Activated CD8-positive, alpha-beta memory T cell treated with anti-CD3 and anti-CD28 coated beads, Interleukin-2, amount 50 U/mL, for 1 hour (primary cell): ENCODE data around the gene CDC25B.
A peak's percentile ranks its signal among the peaks of the same experiment; 100 is the strongest.
"Not testable (repeated sequence)": the region's sequence is repeated elsewhere in the genome, so short reads cannot be mapped to it uniquely, and the experiment has no call there.

Experiments used
- DNase-seq: peaks from one replicate; pipeline ENCODE4 v3.0.0-alpha.2; 2020; ENCODE audit errors: extremely low read depth

The CDC25B gene

GRCh38 chr20:3825526-3825925 is 29.4 kb downstream of the CDC25B start:
- no peak for DNase-seq

- no peak for DNase-seq
These were observed 30.3 kb downstream of the CDC25B start for GRCh38 chr20:3826420-3826819.

- DNase-seq, result no peak
These were observed 32.7 kb downstream of the CDC25B start for GRCh38 chr20:3828798-3829197.

GRCh38 chr20:3829891-3830290 is 33.8 kb downstream of the CDC25B start:
- DNase-seq, result not testable (repeated sequence)

DNA sequence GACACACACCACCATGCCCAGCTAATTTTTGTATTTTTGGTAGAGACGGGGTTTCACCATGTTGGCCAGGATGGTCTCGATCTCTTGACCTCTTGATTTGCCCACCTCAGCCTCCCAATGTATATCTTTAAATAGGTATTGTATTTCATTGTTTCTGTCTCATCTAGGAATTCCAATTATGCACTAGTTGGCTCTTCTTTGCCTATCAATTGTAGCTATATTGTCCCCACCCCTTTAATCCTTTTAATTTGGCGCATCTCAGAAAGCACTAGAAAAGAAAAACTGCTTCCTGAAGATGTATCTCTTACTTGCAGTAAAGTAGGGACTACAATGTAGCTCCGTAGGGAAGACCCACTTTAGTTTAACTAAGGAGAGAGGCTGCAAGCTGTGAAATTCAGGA is 40.0 kb downstream of the CDC25B start:
- DNase-seq, result no peak

DNA sequence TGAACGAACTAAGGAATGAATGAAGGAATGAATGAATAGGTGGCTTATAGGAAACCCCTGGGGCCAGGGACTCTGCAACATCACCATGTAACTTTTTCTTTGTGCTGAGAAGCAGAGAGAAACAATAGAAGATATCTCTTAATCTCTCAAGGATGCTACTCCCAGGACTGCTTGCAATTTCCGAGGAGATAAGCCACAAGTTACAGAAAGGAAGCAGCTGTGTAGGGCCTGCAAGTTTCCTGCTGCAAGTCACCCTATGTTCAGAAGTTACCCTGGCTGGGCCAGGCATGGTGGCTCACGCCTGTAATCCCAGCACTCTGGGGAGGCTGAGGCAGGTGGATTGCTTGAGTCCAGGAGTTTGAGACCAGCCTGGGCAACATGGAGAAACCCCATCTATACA is 43.2 kb downstream of the CDC25B start:
- DNase-seq, result no peak

- not testable (repeated sequence) for DNase-seq
These were observed 44.1 kb downstream of the CDC25B start for GRCh38 chr20:3840201-3840600.

DNA sequence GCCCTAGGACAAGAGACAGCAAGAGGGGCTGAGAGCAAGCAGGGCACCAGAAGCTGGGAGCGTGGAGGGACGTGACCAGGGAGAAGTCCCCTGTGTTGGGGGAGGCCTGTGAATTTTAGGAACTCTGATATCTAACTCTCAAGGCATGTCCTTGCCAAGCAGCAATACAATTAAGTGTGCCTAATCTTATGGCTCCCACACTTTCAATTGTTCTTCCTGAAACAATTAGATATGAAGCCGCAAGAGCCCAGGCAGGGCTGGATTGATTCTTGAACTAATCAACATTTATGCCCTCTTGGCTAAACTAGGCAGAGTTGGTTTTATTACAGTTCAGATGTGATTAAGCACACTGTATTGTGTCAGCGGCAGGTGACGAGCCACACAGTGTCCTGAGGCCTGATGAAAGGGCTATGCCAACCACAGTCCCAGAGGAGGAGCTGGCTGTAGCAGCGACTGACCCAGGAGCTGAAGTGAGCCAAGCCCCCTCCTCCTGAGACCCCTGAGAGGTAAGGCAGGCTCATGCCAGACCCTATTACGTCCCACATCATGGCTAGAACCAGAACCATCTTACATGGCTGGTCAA is 46.3 kb downstream of the CDC25B start:
- no peak for DNase-seq

DNA sequence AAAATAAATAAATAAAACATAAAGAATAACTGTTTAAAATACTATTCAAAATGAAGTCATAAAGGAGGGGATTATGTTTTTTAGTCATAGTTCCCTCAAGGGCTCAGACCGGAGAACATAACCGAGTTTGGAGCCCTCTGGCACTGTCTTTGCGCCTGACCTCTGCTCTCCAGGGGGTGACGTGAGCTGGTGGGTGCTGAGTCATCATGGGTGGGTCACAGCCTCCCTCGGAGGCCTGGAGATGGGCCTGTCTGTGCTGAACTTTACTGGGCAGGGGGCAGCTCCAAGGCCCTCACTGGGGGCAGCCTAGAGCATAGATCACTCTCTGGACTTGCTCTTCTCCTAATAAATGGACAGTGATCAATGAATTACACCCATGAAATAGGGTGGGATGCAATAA is 47.4 kb downstream of the CDC25B start:
- DNase-seq, result no peak

DNA sequence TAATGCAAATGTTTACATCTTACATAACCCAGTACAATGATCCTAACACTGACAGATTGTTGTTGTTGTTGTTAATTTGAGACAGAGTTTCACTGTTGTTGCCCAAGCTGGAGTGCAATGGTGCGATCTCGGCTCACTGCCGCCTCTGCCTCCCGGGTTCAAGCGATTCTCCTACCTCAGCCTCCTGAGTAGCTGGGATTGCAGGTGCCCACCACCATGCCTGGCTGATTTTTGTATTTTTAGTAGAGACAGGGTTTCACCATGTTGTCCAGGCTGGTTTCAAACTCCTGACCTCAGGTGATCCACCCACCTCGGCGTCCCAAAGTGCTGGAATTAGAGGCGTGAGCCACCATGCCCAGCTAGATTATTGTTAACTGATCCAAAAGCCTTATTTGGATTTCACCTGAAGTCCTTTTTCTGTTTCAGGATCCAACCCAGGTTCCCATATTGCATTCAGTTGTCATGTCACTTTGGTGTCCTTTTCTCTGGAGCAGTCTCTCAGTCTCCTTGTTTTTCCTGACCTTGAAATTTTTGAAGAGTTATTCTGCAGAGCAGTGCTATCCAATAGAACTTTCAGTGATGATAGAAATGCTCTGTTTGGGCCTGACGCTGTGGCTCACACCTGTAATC is 48.0 kb downstream of the CDC25B start:
- not testable (repeated sequence) for DNase-seq

DNA sequence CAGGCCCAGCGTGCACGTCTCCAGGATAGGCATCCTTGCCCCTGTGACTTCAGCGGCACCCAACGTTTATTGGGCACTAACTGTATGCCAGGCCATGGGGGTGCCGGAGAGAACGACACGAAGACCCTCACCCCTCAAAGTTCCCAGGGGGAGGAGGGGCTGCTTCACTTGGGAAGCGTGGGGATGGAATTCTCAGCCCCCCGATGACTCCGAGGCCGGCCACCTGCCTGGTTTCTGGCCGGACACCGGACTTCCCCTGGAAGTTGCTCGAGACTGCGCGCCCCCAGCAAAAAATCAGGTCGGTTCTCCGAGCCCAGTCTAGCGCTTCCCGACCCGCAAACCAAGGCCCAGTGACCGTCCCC is 50.2 kb downstream of the CDC25B start:
- DNase-seq, result no peak

DNA sequence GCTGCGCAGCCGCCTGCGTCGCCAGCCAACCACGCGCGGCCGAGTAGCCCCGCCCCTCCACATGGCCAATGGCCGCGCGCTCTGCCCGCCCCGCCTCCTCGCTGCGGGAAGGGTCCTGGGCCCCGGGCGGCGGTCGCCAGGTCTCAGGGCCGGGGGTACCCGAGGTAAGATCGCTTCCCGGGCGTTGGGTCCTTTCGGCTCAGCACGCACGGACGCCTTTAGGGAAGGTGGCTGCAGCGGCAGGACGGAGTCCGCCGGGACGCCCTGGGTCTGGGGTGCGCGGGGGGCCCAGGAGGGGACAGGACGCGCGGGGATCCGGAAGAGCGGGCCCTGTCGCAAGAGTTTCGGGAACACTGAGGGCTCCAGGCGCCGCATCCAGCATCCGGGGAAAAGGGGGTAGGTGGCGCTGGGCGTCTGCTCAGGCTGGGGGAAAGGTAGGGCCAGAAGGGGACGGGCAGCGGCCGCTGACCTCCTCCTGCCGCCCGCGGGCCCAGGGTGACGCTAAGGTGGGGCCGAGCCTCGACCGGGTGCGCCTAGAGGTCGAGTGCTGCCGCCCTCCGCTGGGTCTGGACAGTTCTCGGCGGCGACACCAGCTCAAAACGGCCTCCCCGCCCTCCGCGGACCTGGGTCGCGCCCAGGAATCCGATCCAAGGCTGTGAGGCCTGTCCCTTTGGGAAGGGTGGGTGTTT is 50.8 kb downstream of the CDC25B start, which contains the start of gene MAVS:
Gene MAVS (plus strand): TSS at position 95 of the 689 bp plus-strand sequence. CDS start 7,791 bp downstream, outside the sequence.
- peak; percentile 57 for DNase-seq

- no peak for DNase-seq
These were observed 51.4 kb downstream of the CDC25B start for GRCh38 chr20:3847429-3847940.

DNA sequence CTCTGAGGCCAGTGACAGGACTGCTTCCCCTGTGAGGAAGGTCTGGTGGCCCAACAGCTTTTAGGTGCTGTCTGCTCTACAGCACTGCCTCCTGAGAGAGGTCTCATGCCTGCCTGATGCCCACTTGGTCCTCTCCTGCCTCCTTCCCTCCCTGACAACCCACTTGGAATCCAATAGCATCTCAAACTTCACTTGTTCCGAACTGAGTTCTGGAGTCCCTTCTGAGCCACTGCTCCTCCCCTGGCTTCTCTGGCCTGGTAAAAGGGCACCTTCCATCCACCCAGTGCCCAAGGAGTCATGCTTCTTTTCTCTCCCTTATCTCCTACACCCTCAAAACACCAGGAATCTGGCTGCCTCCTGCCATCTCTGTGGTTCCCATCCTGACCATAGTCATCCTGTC is 52.5 kb downstream of the CDC25B start:
- no peak for DNase-seq

- no peak for DNase-seq
These were observed 58.4 kb downstream of the CDC25B start for GRCh38 chr20:3854462-3854871.
